Measurements from ENCODE around the gene QDPR. TPM values are rescaled to one million over a fixed set of nuclear protein-coding genes. Genes with fewer than 3 reads are reported as not detected.

Gene QDPR
- polyA plus RNA-seq, 1 of the 3 experiments (the other 2 are of a cell fraction), result 83.1 TPM

GRCh38 chr4:17504081-17504480 lies 7.8 kb downstream of the QDPR start:
- ChIA-PET CTCF (interaction anchor here (1.6 to 2.6 kb wide), 2 partner anchors 8 to 294 kb away, joined by 3 to 7 read pairs; partner anchors contain the start of gene QDPR), POLR2A (no interaction called here)
- H3K27ac ChIP-seq (ENCODE audit: low read depth in 2 of 2, low read length in 1 of 2), result peak overlapping the region in 1 of 2 experiments; percentile 23; a peak in 1 of 4 replicates

GRCh38 chr4:17502756-17503155 lies 9.1 kb downstream of the QDPR start:
- Histone ChIP-seq H3K9me2 (no peaks in the 10 kb centered on the region), H3K27ac (ENCODE audit: low read depth in 2 of 2, low read length in 1 of 2) (no peak overlapping the region), H3F3A (replicated peaks; ENCODE audit: insufficient read depth) (no peaks in the 10 kb centered on the region), H3K9ac (no peak overlapping the region), H4K20me1 (ENCODE audit: insufficient read depth) (no peaks in the 10 kb centered on the region), H2AFZ (ENCODE audit: low read depth) (no peak overlapping the region), H3K79me2 (ENCODE audit: insufficient read depth) (no peaks in the 10 kb centered on the region), H3K27me3 (ENCODE audit: insufficient read depth) (no peaks in the 10 kb centered on the region), H3K4me3 (ENCODE audit: low read depth in 2 of 2, low read length in 1 of 2) (no peak overlapping the region), H3K9me3 (no peaks in the 10 kb centered on the region), H3K4me1 (ENCODE audit: control insufficient read depth in 1 of 2, insufficient read depth in 2 of 2, low read depth in 1 of 2, low read length in 1 of 2) (peaks cover 0 to 7% of the 10 kb centered on the region in 2 experiments; a peak in 1 of 4 replicates), H3K36me3 (replicated peaks in 1 of 2; ENCODE audit: control insufficient read depth in 1 of 2, insufficient read depth in 2 of 2, low read length in 1 of 2) (peaks cover 24 to 42% of the 10 kb centered on the region in 2 experiments), H3K4me2 (no peak overlapping the region)
- ChIA-PET POLR2A (interaction anchor here (1.7 kb wide), 1 partner anchor 10 kb away, joined by 9 read pairs; no protein-coding TSS in a partner anchor), CTCF (interaction anchor here (1.6 to 2.6 kb wide), 2 partner anchors 9 to 295 kb away, joined by 3 to 7 read pairs; partner anchors contain the start of gene QDPR)
- no peak for DNase-seq
- 91% methylated on average over 3 of the region's 3 CpGs for WGBS (ENCODE audit: low lambda C conversion rate)
- no peak for TF ChIP-seq CTCF (IDR thresholded peaks at IDR 0.05)
- TF ChIP-seq TEAD4 (IDR thresholded peaks at IDR 0.05; ENCODE audit: borderline replicate concordance, insufficient read depth), result no peak
- TF ChIP-seq RFX5 (IDR thresholded peaks at IDR 0.05; ENCODE audit: low read length), result no peak
- no peak for TF ChIP-seq FOXJ3 (CRISPR knock-in tag; IDR thresholded peaks at IDR 0.05)
- no peak for TF ChIP-seq RAD21 (IDR thresholded peaks at IDR 0.05; ENCODE audit: low read length)
- TF ChIP-seq SMC3 (IDR thresholded peaks at IDR 0.05; ENCODE audit: low read depth, low read length), result no peak
- no peak for TF ChIP-seq EP300 (IDR thresholded peaks at IDR 0.05; ENCODE audit: borderline replicate concordance in 1 of 2, low read depth in 1 of 2, low read length in 1 of 2)
- no peak for TF ChIP-seq IRF3 (IDR thresholded peaks at IDR 0.05; ENCODE audit: low read depth, low read length)
- TF ChIP-seq RXRA (IDR thresholded peaks at IDR 0.05; ENCODE audit: borderline replicate concordance, low read depth), result no peak
- no peak for TF ChIP-seq ELF1 (IDR thresholded peaks at IDR 0.05)
- no peak for TF ChIP-seq JUND (IDR thresholded peaks at IDR 0.05)
- no peak for TF ChIP-seq YY1 (IDR thresholded peaks at IDR 0.05; ENCODE audit: low read depth)

More at GRCh38 chr4:17504081-17504480, 7.8 kb downstream of the QDPR start:
- no peak overlapping the region for H3K4me3 ChIP-seq (ENCODE audit: low read depth in 2 of 2, low read length in 1 of 2)
- H3K9me2 ChIP-seq, result no peaks in the 10 kb centered on the region
- H3K4me2 ChIP-seq, result no peak overlapping the region
- 50% methylated on average over 7 of the region's 7 CpGs for WGBS (ENCODE audit: low lambda C conversion rate)
- H3K9ac ChIP-seq, result no peak overlapping the region
- no peak for TF ChIP-seq RAD21 (IDR thresholded peaks at IDR 0.05; ENCODE audit: low read length)
- no peak for TF ChIP-seq PBX3 (IDR thresholded peaks at IDR 0.05)
- TF ChIP-seq FOSL2 (IDR thresholded peaks at IDR 0.05; ENCODE audit: borderline replicate concordance, low read depth), result no peak
- TF ChIP-seq USF1 (IDR thresholded peaks at IDR 0.05; ENCODE audit: borderline replicate concordance, low read depth), result no peak
- no peak for TF ChIP-seq NRF1 (IDR thresholded peaks at IDR 0.05; ENCODE audit: low read depth, low read length)
- no peak for TF ChIP-seq IRF3 (IDR thresholded peaks at IDR 0.05; ENCODE audit: low read depth, low read length)
- TF ChIP-seq RXRA (IDR thresholded peaks at IDR 0.05; ENCODE audit: borderline replicate concordance, low read depth), result no peak
- peaks cover 29 to 32% of the 10 kb centered on the region in 2 experiments for H3K36me3 ChIP-seq (replicated peaks in 1 of 2; ENCODE audit: control insufficient read depth in 1 of 2, insufficient read depth in 2 of 2, low read length in 1 of 2)
- peak; percentile 16 for DNase-seq
- H3F3A ChIP-seq (replicated peaks; ENCODE audit: insufficient read depth), result no peaks in the 10 kb centered on the region
- H2AFZ ChIP-seq (ENCODE audit: low read depth), result no peak overlapping the region
- no peaks in the 10 kb centered on the region for H3K27me3 ChIP-seq (ENCODE audit: insufficient read depth)
- no peaks in the 10 kb centered on the region for H4K20me1 ChIP-seq (ENCODE audit: insufficient read depth)
- H3K79me2 ChIP-seq (ENCODE audit: insufficient read depth), result no peaks in the 10 kb centered on the region
- H3K9me3 ChIP-seq, result no peaks in the 10 kb centered on the region
- peaks cover 0 to 8% of the 10 kb centered on the region in 2 experiments; a peak in 1 of 4 replicates for H3K4me1 ChIP-seq (ENCODE audit: control insufficient read depth in 1 of 2, insufficient read depth in 2 of 2, low read depth in 1 of 2, low read length in 1 of 2)
